NCI-H2196 treated with DMSO at 0.1 percent for 48 hours (cell line): ENCODE results near the gene HNRNPDL.
"Not testable (repeated sequence)": the region's sequence is repeated elsewhere in the genome, so short reads cannot be mapped to it uniquely, and the experiment has no call there.

Source experiments
- DNase-seq: peaks from one replicate; lab custom pipeline; 2025; ENCODE audit not compliant: unreplicated experiment; lab: John Stamatoyannopoulos, UW

Gene HNRNPDL

DNA sequence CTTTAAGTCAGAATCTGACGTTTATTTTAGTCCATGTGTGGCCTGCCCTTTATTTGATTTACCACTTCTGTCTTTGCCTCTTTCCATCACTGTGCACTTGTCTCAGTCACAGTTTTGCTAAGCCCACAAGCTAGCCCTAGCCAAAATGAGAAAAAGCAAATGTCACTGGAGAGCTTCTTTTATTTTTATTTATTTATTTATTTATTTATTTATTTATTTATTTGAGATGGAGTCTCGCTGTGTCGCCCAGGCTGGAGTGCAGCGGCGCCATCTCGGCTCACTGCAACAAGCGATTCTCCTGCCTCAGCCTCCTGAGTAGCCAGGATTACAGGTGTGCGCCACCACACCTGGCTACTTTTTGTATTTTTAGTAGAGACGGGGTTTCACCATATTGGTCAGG, 40.2 kb downstream of the HNRNPDL start:
- DNase-seq = not testable (repeated sequence)

DNA sequence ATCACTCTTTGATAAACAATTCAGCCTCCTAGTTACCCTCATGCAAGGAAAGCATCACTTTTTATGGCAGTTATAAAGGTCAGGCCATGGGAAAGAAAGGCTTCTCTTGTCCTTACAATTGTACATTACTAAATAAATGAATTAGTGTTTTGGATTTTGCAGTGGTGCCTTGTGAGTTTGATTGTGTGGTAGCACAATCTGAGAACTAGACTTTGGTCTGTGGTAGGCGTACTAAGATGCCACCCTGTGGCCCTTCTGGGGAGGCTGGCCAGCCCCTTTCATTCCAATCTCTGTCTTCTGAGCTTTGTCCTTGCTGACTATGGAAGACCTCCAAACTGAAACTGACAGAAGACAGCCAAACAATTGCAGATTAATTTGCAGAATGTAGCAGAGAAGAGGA, 41.9 kb downstream of the HNRNPDL start:
- no peak for DNase-seq

DNA sequence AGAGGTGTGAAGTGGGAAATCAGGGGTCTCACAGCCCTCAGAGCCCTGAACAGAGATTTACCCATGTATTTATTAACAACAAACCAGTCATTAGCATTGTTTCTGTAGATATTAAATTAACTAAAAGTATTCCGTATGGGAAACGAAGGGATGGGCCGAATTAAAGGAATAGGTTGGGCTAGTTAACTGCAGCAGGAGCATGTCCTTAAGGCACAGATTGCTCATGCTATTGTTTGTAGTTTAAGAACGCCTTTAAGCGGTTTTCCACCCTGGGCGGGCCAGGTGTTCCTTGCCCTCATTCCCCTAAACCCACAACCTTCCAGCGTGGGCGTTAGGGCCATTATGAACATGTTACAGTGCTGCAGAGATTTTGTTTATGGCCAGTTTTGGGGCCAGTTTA, 44.0 kb downstream of the HNRNPDL start:
- DNase-seq = not testable (repeated sequence)

DNA sequence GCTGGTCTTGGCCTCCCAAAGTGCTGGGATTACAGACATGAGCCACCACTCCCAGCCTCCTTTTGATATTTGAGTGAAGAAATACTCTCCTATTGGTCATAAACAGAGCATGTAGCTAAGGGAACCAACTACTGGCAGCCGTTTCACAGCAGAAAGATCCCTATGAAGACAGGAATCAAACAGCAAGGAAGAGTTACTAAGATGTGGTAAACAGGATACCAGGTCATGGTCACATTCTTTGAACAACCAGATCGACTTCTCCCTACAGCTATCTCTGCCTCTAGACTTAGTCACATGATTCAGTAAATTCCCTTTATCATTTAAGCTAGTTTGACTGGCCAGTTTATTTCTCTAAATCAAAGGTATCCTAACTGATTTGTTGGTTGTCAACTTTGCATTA, 47.5 kb downstream of the HNRNPDL start:
- DNase-seq = no peak

DNA sequence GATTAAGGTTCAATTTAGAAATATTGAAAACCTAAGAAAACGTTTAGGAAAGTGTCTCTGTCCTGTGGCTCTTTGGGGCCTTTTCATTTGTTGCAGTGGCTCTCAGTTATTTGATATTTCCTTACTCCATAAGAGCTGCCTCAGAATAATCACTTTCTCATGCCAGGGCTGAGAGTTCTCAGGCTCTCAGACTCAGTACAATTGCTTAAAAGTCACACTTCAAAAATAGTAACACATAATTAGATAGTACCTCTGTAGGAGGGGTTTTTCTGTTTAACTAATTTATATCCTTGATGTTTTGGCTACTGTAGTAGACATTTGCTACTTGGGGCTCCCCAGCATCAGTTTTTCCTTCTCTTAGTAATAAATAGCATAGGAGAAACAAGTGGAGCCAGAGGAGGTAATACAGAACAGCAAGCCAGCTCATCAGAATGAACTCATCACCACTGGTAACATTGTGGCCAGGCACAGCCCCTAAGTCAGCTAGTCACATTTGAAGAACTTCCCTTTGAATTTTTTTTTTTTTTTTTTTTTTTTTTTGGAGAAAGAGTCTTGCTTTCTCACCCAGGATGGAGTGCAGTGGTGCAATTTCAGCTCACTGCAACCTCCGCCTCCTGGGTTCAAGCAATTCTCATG, 48.5 kb downstream of the HNRNPDL start:
- DNase-seq = no peak

DNA sequence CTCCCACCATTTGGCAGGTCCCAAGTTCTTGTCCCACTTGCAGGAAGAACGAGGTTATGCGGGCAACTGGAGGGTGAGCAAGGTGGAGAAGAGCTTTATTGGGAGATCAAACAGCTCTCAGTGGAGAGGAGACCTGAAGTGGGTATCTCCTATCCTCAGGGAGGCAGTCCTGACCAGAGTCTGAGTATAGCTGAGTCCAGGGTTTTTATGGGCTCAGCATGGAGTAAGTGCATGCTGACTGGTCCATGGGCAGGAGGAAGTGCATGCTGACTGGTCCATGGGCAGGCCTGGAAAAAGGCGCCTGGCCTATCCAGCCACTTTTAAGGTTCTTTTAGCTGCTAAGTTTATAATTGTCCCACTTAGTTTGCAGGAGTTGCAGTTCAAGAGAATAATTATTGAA, 49.0 kb downstream of the HNRNPDL start:
- DNase-seq = no peak

DNA sequence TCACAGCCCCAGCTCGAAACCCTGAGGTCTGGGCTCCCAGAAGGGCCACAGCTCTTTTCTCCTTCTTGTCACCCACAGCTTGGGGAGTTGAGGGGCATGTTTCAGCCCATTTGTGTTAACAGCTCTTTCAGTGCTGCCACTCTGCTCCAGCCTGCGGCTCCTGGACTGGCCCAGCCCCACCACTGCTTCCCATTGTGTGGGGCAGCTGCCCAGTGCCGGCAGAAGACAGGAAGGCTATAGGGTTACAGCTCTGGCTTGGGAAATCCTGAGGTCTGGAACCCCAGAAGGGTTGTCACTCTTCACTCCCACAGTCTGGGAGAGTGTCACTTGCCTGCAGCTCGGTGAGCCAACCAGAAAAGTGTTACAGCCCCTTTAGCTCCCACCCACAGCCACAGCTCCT, 49.4 kb downstream of the HNRNPDL start:
- no peak for DNase-seq

DNA sequence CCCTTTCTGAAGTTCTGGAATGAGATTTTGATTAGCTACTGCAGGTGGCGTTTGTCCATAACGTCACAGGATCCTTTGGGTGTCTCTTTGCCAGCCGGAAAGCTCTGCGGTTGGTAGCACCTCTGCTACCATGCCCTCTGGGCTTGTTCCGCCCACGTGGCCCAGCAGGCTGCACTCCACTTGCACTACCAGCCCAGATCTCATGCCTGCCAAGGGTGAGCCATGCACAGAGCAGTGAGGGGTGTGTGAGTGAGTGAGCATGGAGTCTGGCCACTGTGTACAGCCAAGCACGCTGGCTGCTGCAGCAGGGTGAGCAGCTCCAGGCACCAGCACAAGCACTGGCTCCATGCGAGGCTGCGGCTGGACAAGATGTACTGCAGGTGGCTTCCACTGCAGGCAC, 49.9 kb downstream of the HNRNPDL start:
- DNase-seq = no peak

DNA sequence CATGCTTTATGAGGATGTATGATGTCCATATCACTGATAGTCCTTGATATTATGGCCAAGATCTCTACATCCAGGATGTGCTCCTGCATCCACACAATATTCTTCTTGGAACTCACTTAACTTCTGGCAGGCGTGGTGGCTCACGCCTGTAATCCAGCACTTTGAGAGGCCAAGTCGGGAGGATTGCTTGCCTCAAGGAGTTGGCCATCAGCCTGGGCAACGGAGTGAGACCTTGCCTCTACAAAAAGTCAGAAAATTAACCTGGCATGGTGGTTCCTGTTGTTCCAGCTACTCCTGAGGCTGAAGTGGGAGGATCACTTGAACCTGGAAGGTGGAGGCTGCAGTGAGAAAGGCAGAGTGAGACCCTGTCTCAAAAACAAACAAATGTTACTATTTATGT, 54.2 kb downstream of the HNRNPDL start:
- no peak for DNase-seq

DNA sequence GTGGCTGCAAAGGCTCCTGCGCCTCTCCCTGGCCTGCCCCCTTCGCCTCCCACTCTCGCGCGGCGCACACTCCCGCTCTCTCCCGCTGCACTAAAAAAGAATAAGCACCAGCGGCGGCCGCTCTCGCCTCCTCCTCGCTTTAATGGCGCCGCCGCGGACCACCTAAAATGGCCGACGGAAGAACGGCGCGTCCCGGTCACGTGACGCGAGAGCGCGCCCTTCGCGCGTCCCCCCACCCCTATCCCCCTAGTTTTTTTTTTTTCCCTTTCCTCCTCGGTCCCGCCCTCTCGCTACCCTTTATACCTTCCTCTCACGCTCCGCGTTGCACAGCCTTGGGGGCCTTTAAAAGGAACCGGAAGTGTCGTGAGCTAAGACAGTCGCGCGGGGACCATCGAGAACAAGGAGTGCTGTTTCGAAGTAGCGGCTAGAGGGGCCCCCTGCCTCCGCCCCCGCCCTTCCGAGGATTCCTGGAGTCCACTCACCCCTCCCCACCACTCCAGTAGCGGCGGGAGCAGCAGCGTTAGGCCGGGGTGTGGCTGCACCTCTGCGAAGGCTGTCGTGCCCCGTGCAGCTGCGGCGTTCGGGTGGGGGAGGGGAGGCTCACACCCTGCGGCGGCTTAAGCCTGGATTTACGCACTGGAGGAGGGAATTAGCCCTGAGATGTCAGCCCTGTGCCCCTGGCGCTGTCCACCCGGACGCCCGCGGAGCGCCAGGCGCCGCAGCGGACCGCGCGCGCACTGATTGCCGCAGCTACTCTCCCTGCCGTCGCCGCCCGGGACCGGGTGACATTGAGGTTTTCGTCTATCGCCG, 56.2 kb downstream of the HNRNPDL start, which contains the start of gene HNRNPD:
Gene HNRNPD, minus strand, starts transcription at position 176 of the 810 bp plus-strand sequence. CDS start 313 bp downstream, outside the sequence.
- DNase-seq = peak; percentile 94

DNA sequence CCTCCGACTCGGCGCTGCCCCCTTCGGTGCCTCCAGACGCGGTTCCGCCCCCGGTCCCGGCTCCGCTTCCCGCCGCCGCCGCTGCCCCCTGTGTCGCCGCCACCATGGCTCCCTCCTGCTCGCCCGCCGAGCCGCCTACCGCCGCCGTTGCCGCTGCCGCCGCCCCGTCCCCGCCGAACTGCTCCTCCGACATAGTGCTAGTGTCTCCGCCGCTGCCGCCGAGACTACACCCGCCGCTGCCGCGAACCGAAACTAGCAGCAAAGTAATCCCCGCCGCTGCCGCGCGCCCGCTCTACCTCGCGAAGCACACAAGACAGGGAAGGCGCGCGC, 56.8 kb downstream of the HNRNPDL start:
- no peak for DNase-seq
